Neuronal stem cell (in vitro differentiated cells): ENCODE measurements around the gene PADI6.
"Not testable (repeated sequence)": the region's sequence is repeated elsewhere in the genome, so short reads cannot be mapped to it uniquely, and the experiment has no call there.

Experiments used
- DNase-seq: peaks from one replicate; pipeline ENCODE4 v3.0.0-alpha.2; 2013; ENCODE audit warnings: low spot score
- H2AFZ ChIP-seq: one replicate; pipeline ENCODE4 v1.6.1; 2013; ENCODE audit warnings: mild to moderate bottlenecking, low read length, inconsistent platforms
- H2AK5ac ChIP-seq: 2 replicates; pipeline ENCODE4 v1.6.1; 2013; ENCODE audit warnings: low read depth, mild to moderate bottlenecking, inconsistent platforms, low read length, moderate library complexity, mixed read lengths
- H2BK120ac ChIP-seq: 2 replicates; pipeline ENCODE4 v1.6.1; 2013; ENCODE audit warnings: low read depth, mild to moderate bottlenecking, inconsistent platforms, low read length, moderate library complexity, mixed read lengths
- H2BK12ac ChIP-seq: one replicate; pipeline ENCODE4 v1.6.1; 2013; ENCODE audit warnings: low read length, inconsistent platforms
- H2BK15ac ChIP-seq: 2 replicates; pipeline ENCODE4 v1.6.1; 2013; ENCODE audit warnings: mild to moderate bottlenecking, low read length, inconsistent platforms, mixed read lengths
- H2BK5ac ChIP-seq: one replicate; pipeline ENCODE4 v1.6.1; 2013; ENCODE audit warnings: inconsistent platforms, mild to moderate bottlenecking, low read length, moderate library complexity
- H3K14ac ChIP-seq: one replicate; pipeline ENCODE4 v1.6.1; 2013; ENCODE audit warnings: low read length, inconsistent platforms
- H3K18ac ChIP-seq: 2 replicates; pipeline ENCODE4 v1.6.1; 2013; ENCODE audit warnings: low read length, inconsistent platforms
- H3K23ac ChIP-seq: 2 replicates; pipeline ENCODE4 v1.6.1; 2013; ENCODE audit warnings: low read depth, mild to moderate bottlenecking, mixed read lengths, low read length, inconsistent platforms; ENCODE audit not compliant: poor library complexity
- H3K27ac ChIP-seq: replicated peaks from 3 replicates; pipeline ENCODE4 v1.5.1; 2013; ENCODE audit warnings: low read length, inconsistent platforms
- H3K27me3 ChIP-seq, 3 experiments: 2 replicates each; pipeline ENCODE4 v1.6.1; 2013; ENCODE audit warnings: low read length in 3 of 3, mild to moderate bottlenecking in 2 of 3, inconsistent platforms in 1 of 3, low read depth in 1 of 3, mixed read lengths in 1 of 3, moderate library complexity in 1 of 3; ENCODE audit not compliant: control insufficient read depth in 3 of 3, insufficient read depth in 3 of 3
- H3K36me3 ChIP-seq, 2 donors: replicated peaks in 1 of 2; 2 replicates each; pipeline ENCODE4 v1.6.1; 2013; ENCODE audit warnings: low read length in 2 of 2; ENCODE audit not compliant: control insufficient read depth in 2 of 2, insufficient read depth in 2 of 2
- H3K4ac ChIP-seq: 2 replicates; pipeline ENCODE4 v1.6.1; 2013; ENCODE audit warnings: inconsistent platforms, mild to moderate bottlenecking, low read length, moderate library complexity
- H3K4me1 ChIP-seq, 2 donors: 1 replicate in 1 of 2; 2 replicates in 1 of 2; pipeline ENCODE4 v1.6.1; 2013; ENCODE audit warnings: low read length in 2 of 2, low read depth in 1 of 2; ENCODE audit not compliant: control insufficient read depth in 2 of 2, insufficient read depth in 1 of 2
- H3K4me2 ChIP-seq: one replicate; pipeline ENCODE4 v1.6.1; 2013; ENCODE audit warnings: mild to moderate bottlenecking, low read length, inconsistent platforms; ENCODE audit not compliant: insufficient read depth, poor library complexity, severe bottlenecking
- H3K4me3 ChIP-seq, 2 donors: 2 replicates each; pipeline ENCODE4 v1.5.1; 2013; ENCODE audit warnings: low read length in 2 of 2, mild to moderate bottlenecking in 2 of 2, inconsistent platforms in 1 of 2, moderate library complexity in 1 of 2
- H3K79me1 ChIP-seq: one replicate; pipeline ENCODE4 v1.6.1; 2013; ENCODE audit warnings: low read depth, mild to moderate bottlenecking, inconsistent platforms, low read length, moderate library complexity
- H3K9ac ChIP-seq: one replicate; pipeline ENCODE4 v1.6.1; 2013; ENCODE audit warnings: mild to moderate bottlenecking, low read depth, low read length, inconsistent platforms; ENCODE audit not compliant: poor library complexity
- H3K9me3 ChIP-seq, 2 donors: replicated peaks in 1 of 2; 2 replicates each; pipeline versions ENCODE3 to v1.6.1; 2013; ENCODE audit warnings: low read length in 2 of 2, mild to moderate bottlenecking in 2 of 2, inconsistent platforms in 1 of 2, low read depth in 1 of 2, mixed read lengths in 1 of 2, moderate library complexity in 1 of 2; ENCODE audit not compliant: control insufficient read depth in 2 of 2, insufficient read depth in 1 of 2
- H4K8ac ChIP-seq: one replicate; pipeline ENCODE4 v1.6.1; 2013; ENCODE audit warnings: low read depth, mild to moderate bottlenecking, inconsistent platforms, low read length, moderate library complexity
- H4K91ac ChIP-seq: one replicate; pipeline ENCODE4 v1.6.1; 2013; ENCODE audit warnings: low read length, low read depth, mild to moderate bottlenecking, inconsistent platforms; ENCODE audit not compliant: poor library complexity
- WGBS, 2 donors: extraction: QIAGEN DNeasy Blood & Tissue Kit; methylation state at CpG; one replicate each; pipeline ENCODE4 v1.1.7; 2013; ENCODE audit warnings: missing lambda C conversion rate in 2 of 2, mixed read lengths in 1 of 2; ENCODE audit not compliant: insufficient read length in 2 of 2, insufficient replicate concordance in 1 of 2; ENCODE audit errors: extremely low coverage in 2 of 2; 5-methylcytosine and 5-hydroxymethylcytosine counted together

Gene PADI6

GRCh38 chr1:17340358-17340757 lies 31.6 kb upstream of the PADI6 start:
- WGBS, 2 donors = 100% methylated on average over 2 of the region's 8 CpGs; no CpG with 5 or more reads in 1 of the 2 donors
- Histone ChIP-seq H3K9ac (no peak overlapping the region), H2BK5ac (no peak overlapping the region)

GRCh38 chr1:17342014-17342441 lies 30.0 kb upstream of the PADI6 start:
- no peak overlapping the region for H2BK5ac ChIP-seq
- H2AK5ac ChIP-seq = peak overlapping the region; percentile 1
- no peaks in the 10 kb centered on the region for H3K4me1 ChIP-seq
- H3K36me3 ChIP-seq = no peaks in the 10 kb centered on the region
- no peak overlapping the region for H3K9ac ChIP-seq
- H3K27me3 ChIP-seq = peaks cover 0 to 12% (median 0%) of the 10 kb centered on the region in 3 experiments
- H3K23ac ChIP-seq = no peak overlapping the region
- no CpG with 5 or more reads among the region's 17 CpGs for WGBS, 2 donors
- H3K9me3 ChIP-seq = peaks cover 0 to 1% of the 10 kb centered on the region in 2 donors
- no peaks in the 10 kb centered on the region for H3K79me1 ChIP-seq
- no peak overlapping the region for H3K4me3 ChIP-seq
- no peak overlapping the region for H2AFZ ChIP-seq
- H2BK12ac ChIP-seq = no peak overlapping the region
- no peak overlapping the region for H3K27ac ChIP-seq
- H4K8ac ChIP-seq = no peak overlapping the region
- H3K4ac ChIP-seq = no peak overlapping the region
- no peak overlapping the region for H2BK120ac ChIP-seq
- no peak overlapping the region for H4K91ac ChIP-seq
- peak overlapping the region; percentile 55 for H3K18ac ChIP-seq
- DNase-seq = no peak
- no peak overlapping the region for H3K4me2 ChIP-seq
- no peak overlapping the region for H2BK15ac ChIP-seq
- H3K14ac ChIP-seq = no peak overlapping the region

More at GRCh38 chr1:17340358-17340757, 31.6 kb upstream of the PADI6 start:
- no peak overlapping the region for H3K14ac ChIP-seq
- no peak overlapping the region for H4K91ac ChIP-seq
- H3K4me1 ChIP-seq = no peaks in the 10 kb centered on the region
- no peak overlapping the region for H2AK5ac ChIP-seq
- peaks cover 0 to 12% (median 4%) of the 10 kb centered on the region in 3 experiments for H3K27me3 ChIP-seq
- no peak overlapping the region for H4K8ac ChIP-seq
- no peak overlapping the region for H3K4me2 ChIP-seq
- no peak overlapping the region for H3K23ac ChIP-seq
- no peak overlapping the region for H3K4ac ChIP-seq
- H3K4me3 ChIP-seq = no peak overlapping the region
- no peaks in the 10 kb centered on the region for H3K36me3 ChIP-seq
- no peak overlapping the region for H2BK15ac ChIP-seq
- no peak overlapping the region for H2BK120ac ChIP-seq
- peak overlapping the region; percentile 59 for H3K18ac ChIP-seq
- H3K79me1 ChIP-seq = no peaks in the 10 kb centered on the region
- no peak overlapping the region for H3K27ac ChIP-seq
- no peak overlapping the region for H2AFZ ChIP-seq
- peaks cover 0 to 1% of the 10 kb centered on the region in 2 donors for H3K9me3 ChIP-seq
- no peak for DNase-seq
- H2BK12ac ChIP-seq = no peak overlapping the region

DNA sequence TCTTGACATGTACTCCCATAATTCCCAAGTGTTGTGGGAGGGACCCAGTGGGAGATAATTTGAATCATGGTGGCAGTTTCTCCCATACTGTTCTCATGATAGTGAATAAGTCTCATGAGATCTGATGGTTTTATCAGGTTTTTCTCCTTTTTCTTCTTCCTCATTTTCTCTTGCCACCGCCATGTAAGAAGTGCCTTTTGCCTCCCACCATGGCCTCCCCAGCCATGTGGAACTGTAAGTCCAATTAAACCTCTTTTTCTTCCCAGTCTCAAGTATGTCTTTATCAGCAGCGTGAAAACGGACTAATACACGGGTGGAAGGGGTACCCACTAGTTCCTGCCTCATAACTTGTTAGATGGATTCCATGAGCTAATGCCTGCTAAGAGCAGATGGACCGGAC lies 26.5 kb upstream of the PADI6 start:
- H3K4ac ChIP-seq, H3K14ac ChIP-seq, H3K36me3 ChIP-seq, H3K9me3 ChIP-seq, H2BK5ac ChIP-seq, DNase-seq, H4K91ac ChIP-seq, H2BK15ac ChIP-seq, H3K4me2 ChIP-seq, H2AK5ac ChIP-seq, H2AFZ ChIP-seq, H3K4me3 ChIP-seq, H3K9ac ChIP-seq, H2BK12ac ChIP-seq, H2BK120ac ChIP-seq, H3K27me3 ChIP-seq, H3K79me1 ChIP-seq, H3K27ac ChIP-seq, H3K4me1 ChIP-seq, H3K23ac ChIP-seq, H4K8ac ChIP-seq: not testable (repeated sequence)
- whole genome bisulfite sequencing, 2 donors = no CpG with 5 or more reads among the region's 5 CpGs
- peak overlapping the region; percentile 27 for H3K18ac ChIP-seq

- no peak overlapping the region for H3K4ac ChIP-seq
- no peaks in the 10 kb centered on the region for H3K27me3 ChIP-seq
- no peaks in the 10 kb centered on the region for H3K36me3 ChIP-seq
- H2BK5ac ChIP-seq = no peak overlapping the region
- peak overlapping the region; percentile 12 for H3K14ac ChIP-seq
- H3K18ac ChIP-seq = peak overlapping the region; percentile 27
- H3K4me3 ChIP-seq = no peak overlapping the region
- WGBS, 2 donors = no CpG with 5 or more reads among the region's 9 CpGs
- H3K4me1 ChIP-seq = no peaks in the 10 kb centered on the region
- no peak overlapping the region for H3K9ac ChIP-seq
- H2BK120ac ChIP-seq = peak overlapping the region; percentile 63
- no peaks in the 10 kb centered on the region for H3K79me1 ChIP-seq
- no peak overlapping the region for H3K23ac ChIP-seq
- H3K4me2 ChIP-seq = no peak overlapping the region
- H4K91ac ChIP-seq = no peak overlapping the region
- peak overlapping the region; percentile 77 for H2AK5ac ChIP-seq
- no peak for DNase-seq
- no peak overlapping the region for H2AFZ ChIP-seq
- H2BK15ac ChIP-seq = peak overlapping the region; percentile 56
- H3K9me3 ChIP-seq = peaks cover 0 to 1% of the 10 kb centered on the region in 2 donors
- H4K8ac ChIP-seq = no peak overlapping the region
- H2BK12ac ChIP-seq = no peak overlapping the region
- no peak overlapping the region for H3K27ac ChIP-seq
These were observed 25.8 kb upstream of the PADI6 start for GRCh38 chr1:17346046-17346789.
